Activated CD8-positive, alpha-beta memory T cell treated with anti-CD3 and anti-CD28 coated beads, Interleukin-2, amount 10 ng/mL, durations not matched to agents 7 days and 5 days (primary cell): ENCODE results near the gene ARHGDIB. TPM values are rescaled to one million over a fixed set of nuclear protein-coding genes. Genes with fewer than 3 reads are reported as not detected.

Experiments used
- ATAC-seq: fragments of 150-1000 bp; cut with Tn5 transposase; one replicate; pipeline ENCODE4 v1.10.0; 2021; ENCODE audit warnings: moderate library complexity
- CTCF ChIA-PET: fragments of 350-600 bp; sonication (Branson Sonifier 250); formaldehyde crosslinking; loops from one replicate; lab custom pipeline; 2021; ENCODE audit warnings: antibody characterized with exemption; lab: Charles Lee
- DNase-seq: peaks from one replicate; pipeline ENCODE4 v3.0.0-alpha.2; 2020
- H3K27ac Mint-ChIP-seq: one replicate; pipeline ENCODE4 v1.8.0; 2021; ENCODE audit warnings: mild to moderate bottlenecking, mixed read lengths
- H3K27me3 Mint-ChIP-seq: one replicate; pipeline ENCODE4 v1.8.0; 2021; ENCODE audit warnings: mixed read lengths
- H3K36me3 Mint-ChIP-seq: one replicate; pipeline ENCODE4 v1.8.0; 2021; ENCODE audit warnings: mild to moderate bottlenecking, mixed read lengths
- H3K4me1 Mint-ChIP-seq: one replicate; pipeline ENCODE4 v1.8.0; 2021; ENCODE audit warnings: mixed read lengths
- H3K4me3 Mint-ChIP-seq: one replicate; pipeline ENCODE4 v1.8.0; 2021; ENCODE audit warnings: mild to moderate bottlenecking, moderate library complexity, mixed read lengths
- H3K9me3 Mint-ChIP-seq: one replicate; pipeline ENCODE4 v1.8.0; 2022; ENCODE audit warnings: low read depth, mixed read lengths
- total RNA-seq, 2 experiments: library from RNA; stranded (reverse); gene quantifications; one replicate each; pipeline ENCODE4 v1.2.3, GENCODE V29; 2021

Gene ARHGDIB
- total RNA-seq, 2 experiments from 2014 or later, result 1,208 to 1,284 TPM

- Mint-ChIP-seq H3K27ac (no peak overlapping the region), H3K4me1 (no peaks in the 10 kb centered on the region), H3K27me3 (no peaks in the 10 kb centered on the region), H3K9me3 (no peaks in the 10 kb centered on the region), H3K4me3 (no peak overlapping the region), H3K36me3 (peaks cover 48% of the 10 kb centered on the region)
- CTCF ChIA-PET, result interaction anchor here (1.4 kb wide), 1 partner anchor 64 kb away, joined by 4 read pairs; no protein-coding TSS in a partner anchor
- ATAC-seq (no peak), DNase-seq (no peak)
Measured at GRCh38 chr12:14931791-14932560, 29.4 kb downstream of the ARHGDIB start.

DNA sequence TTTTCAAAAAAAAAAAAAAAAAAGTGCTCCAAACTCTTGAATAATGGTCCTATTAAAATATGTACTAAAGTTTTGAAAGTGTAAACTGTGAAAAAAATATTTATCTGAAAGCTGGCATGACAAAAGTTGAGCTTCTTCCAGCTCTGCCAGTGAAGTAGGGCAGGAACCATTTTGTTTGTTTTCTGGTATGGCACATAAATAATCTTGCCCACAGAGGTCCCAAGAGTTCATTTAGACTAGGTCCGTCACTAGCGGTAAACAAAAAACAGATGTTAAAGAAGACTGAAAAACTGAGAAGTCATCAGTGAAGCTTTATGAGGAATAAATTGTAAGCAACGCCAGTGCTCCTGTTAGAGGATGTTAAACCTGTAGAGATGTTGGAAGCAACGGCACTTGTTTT lies 30.0 kb downstream of the ARHGDIB start:
- H3K9me3 Mint-ChIP-seq, result no peaks in the 10 kb centered on the region
- H3K4me3 Mint-ChIP-seq, result no peak overlapping the region
- no peak overlapping the region for H3K27ac Mint-ChIP-seq
- ATAC-seq (no peak), DNase-seq (no peak)
- no peaks in the 10 kb centered on the region for H3K27me3 Mint-ChIP-seq
- CTCF ChIA-PET, result interaction anchor here (1.4 kb wide), 1 partner anchor 64 kb away, joined by 4 read pairs; no protein-coding TSS in a partner anchor
- peaks cover 43% of the 10 kb centered on the region for H3K36me3 Mint-ChIP-seq
- H3K4me1 Mint-ChIP-seq, result no peaks in the 10 kb centered on the region

- CTCF ChIA-PET, result no interaction called here
- Mint-ChIP-seq H3K36me3 (peaks cover 43% of the 10 kb centered on the region), H3K27me3 (no peaks in the 10 kb centered on the region), H3K27ac (no peak overlapping the region), H3K4me3 (no peak overlapping the region), H3K9me3 (no peaks in the 10 kb centered on the region), H3K4me1 (no peaks in the 10 kb centered on the region)
- no peak for DNase-seq
- no peak for ATAC-seq
Measured at GRCh38 chr12:14930299-14930698, 31.1 kb downstream of the ARHGDIB start.

DNA sequence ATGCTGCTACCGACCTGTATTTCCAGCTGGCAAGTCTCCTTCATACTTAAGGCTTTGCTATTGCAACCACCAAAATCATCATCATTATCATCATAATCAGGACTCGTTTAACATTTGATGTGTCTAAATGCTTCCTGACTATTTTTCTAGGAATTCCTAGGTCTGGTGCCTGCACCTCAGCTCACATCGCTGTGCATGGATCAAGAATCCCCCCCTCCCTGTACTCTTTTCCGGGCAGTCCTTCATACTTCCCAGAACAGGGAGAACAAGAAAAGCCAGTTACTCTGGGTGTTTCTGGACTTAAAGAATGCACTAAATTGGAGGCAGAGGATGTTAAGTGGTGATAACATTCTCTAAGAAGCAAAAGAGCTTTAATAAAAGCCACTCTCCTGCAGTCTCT lies 32.5 kb downstream of the ARHGDIB start:
- no peaks in the 10 kb centered on the region for H3K27me3 Mint-ChIP-seq
- ATAC-seq (no peak), DNase-seq (no peak)
- CTCF ChIA-PET, result no interaction called here
- H3K4me1 Mint-ChIP-seq, result no peaks in the 10 kb centered on the region
- H3K9me3 Mint-ChIP-seq, result no peaks in the 10 kb centered on the region
- H3K4me3 Mint-ChIP-seq, result no peak overlapping the region
- peaks cover 40% of the 10 kb centered on the region for H3K36me3 Mint-ChIP-seq
- no peak overlapping the region for H3K27ac Mint-ChIP-seq

GRCh38 chr12:14927267-14927666 lies 34.1 kb downstream of the ARHGDIB start:
- no peaks in the 10 kb centered on the region for H3K9me3 Mint-ChIP-seq
- ATAC-seq, result no peak
- H3K4me3 Mint-ChIP-seq, result no peak overlapping the region
- peaks cover 36% of the 10 kb centered on the region for H3K36me3 Mint-ChIP-seq
- no peaks in the 10 kb centered on the region for H3K27me3 Mint-ChIP-seq
- CTCF ChIA-PET, result no interaction called here
- DNase-seq, result no peak
- H3K27ac Mint-ChIP-seq, result no peak overlapping the region
- no peaks in the 10 kb centered on the region for H3K4me1 Mint-ChIP-seq

GRCh38 chr12:14924541-14924940 lies 36.9 kb downstream of the ARHGDIB start:
- peaks cover 46% of the 10 kb centered on the region for H3K36me3 Mint-ChIP-seq
- ATAC-seq (no peak), DNase-seq (no peak)
- no peaks in the 10 kb centered on the region for H3K9me3 Mint-ChIP-seq
- CTCF ChIA-PET, result no interaction called here
- no peak overlapping the region for H3K27ac Mint-ChIP-seq
- H3K4me3 Mint-ChIP-seq, result no peak overlapping the region
- no peaks in the 10 kb centered on the region for H3K27me3 Mint-ChIP-seq
- H3K4me1 Mint-ChIP-seq, result peaks cover 18% of the 10 kb centered on the region

- CTCF ChIA-PET, result no interaction called here
- Mint-ChIP-seq H3K9me3 (no peaks in the 10 kb centered on the region), H3K27ac (no peak overlapping the region), H3K36me3 (peaks cover 51% of the 10 kb centered on the region), H3K4me3 (no peak overlapping the region), H3K27me3 (no peaks in the 10 kb centered on the region), H3K4me1 (peaks cover 20% of the 10 kb centered on the region)
- DNase-seq (no peak), ATAC-seq (no peak)
Measured at GRCh38 chr12:14923944-14924343, 37.5 kb downstream of the ARHGDIB start.

DNA sequence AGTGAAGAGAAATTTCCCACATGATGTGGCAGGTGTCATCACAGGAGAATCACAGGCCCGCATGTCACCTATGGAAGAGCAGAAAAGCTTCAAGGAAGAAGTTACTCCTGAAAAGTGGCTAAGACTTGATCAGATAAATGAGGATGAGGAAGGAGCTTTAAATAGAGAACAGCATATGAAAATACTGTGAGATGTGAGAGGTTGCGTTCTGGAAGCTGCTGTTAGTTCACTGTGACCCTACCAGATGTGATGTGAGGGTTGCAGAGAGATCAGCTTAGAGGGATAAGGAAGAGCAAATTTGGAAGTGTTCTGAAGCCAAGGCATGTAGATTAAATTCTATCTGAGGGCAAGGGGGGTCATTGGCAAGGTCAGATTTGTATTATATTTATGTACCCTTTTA lies 40.2 kb downstream of the ARHGDIB start:
- DNase-seq (no peak), ATAC-seq (no peak)
- no peaks in the 10 kb centered on the region for H3K9me3 Mint-ChIP-seq
- no peak overlapping the region for H3K27ac Mint-ChIP-seq
- CTCF ChIA-PET, result interaction anchor here (0.6 to 1.4 kb wide), 4 partner anchors 36 to 74 kb away, joined by 3 to 4 read pairs (median 3); no protein-coding TSS in a partner anchor
- H3K27me3 Mint-ChIP-seq, result no peaks in the 10 kb centered on the region
- no peak overlapping the region for H3K4me3 Mint-ChIP-seq
- peaks cover 62% of the 10 kb centered on the region for H3K36me3 Mint-ChIP-seq
- peaks cover 20% of the 10 kb centered on the region for H3K4me1 Mint-ChIP-seq

GRCh38 chr12:14920475-14921126 lies 40.8 kb downstream of the ARHGDIB start:
- CTCF ChIA-PET, result interaction anchor here (1.1 to 1.4 kb wide), 2 partner anchors 36 to 75 kb away, joined by 3 read pairs; no protein-coding TSS in a partner anchor
- H3K4me3 Mint-ChIP-seq, result no peak overlapping the region

DNA sequence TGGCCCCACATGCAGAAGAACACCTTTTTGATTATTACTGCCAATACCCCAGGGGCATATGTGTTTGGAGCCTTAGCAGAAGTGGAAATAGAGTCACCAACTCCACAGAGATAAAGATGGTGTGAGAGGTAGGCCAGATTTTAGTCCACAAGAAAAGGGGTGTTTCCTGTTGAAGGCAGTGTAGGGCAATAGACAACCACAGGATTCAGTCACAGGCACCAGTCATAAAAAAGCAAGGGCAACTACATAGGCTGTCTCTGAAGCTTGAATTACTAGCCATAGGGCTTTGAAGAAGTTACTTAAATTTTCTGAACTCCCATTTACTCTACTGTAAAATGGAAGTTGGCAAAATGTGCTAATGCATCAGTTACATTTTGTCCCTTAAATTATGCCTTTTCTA lies 41.9 kb downstream of the ARHGDIB start:
- ATAC-seq, result no peak
- Mint-ChIP-seq H3K4me3 (no peak overlapping the region), H3K27me3 (no peaks in the 10 kb centered on the region), H3K4me1 (peaks cover 20% of the 10 kb centered on the region), H3K9me3 (no peaks in the 10 kb centered on the region), H3K36me3 (peaks cover 75% of the 10 kb centered on the region), H3K27ac (no peak overlapping the region)
- CTCF ChIA-PET, result interaction anchor here (0.6 kb wide), 1 partner anchor 36 kb away, joined by 3 read pairs; no protein-coding TSS in a partner anchor
- no peak for DNase-seq

More at GRCh38 chr12:14920475-14921126, 40.8 kb downstream of the ARHGDIB start:
- no peak for DNase-seq
- ATAC-seq, result peak; percentile 72
- Mint-ChIP-seq H3K27me3 (no peaks in the 10 kb centered on the region), H3K27ac (peak overlapping the region; percentile 35), H3K36me3 (peaks cover 66% of the 10 kb centered on the region), H3K9me3 (no peaks in the 10 kb centered on the region), H3K4me1 (peaks cover 20% of the 10 kb centered on the region)

DNA sequence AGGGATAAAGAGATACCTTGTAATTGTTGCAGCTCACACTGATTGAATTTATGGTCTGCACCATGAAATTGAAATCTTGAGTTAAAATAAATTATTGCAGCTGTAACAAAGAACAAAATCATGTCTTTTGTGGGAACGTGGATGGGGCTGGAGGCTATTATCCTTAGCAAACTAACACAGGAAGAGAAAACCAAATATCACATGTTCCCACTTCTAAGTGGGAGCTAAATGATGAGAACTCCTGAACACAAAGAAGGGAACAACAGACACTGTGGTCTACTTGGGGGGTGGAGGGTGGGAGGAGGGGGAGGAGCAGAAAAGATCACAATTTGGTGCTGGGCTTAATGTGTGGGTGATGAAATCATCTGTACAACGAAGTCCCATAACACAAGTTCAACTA lies 45.7 kb downstream of the ARHGDIB start:
- DNase-seq (no peak), ATAC-seq (no peak)
- Mint-ChIP-seq H3K36me3 (peaks cover 84% of the 10 kb centered on the region), H3K27ac (no peak overlapping the region), H3K9me3 (no peaks in the 10 kb centered on the region), H3K27me3 (no peaks in the 10 kb centered on the region), H3K4me3 (no peak overlapping the region), H3K4me1 (peaks cover 22% of the 10 kb centered on the region)
- CTCF ChIA-PET, result no interaction called here

DNA sequence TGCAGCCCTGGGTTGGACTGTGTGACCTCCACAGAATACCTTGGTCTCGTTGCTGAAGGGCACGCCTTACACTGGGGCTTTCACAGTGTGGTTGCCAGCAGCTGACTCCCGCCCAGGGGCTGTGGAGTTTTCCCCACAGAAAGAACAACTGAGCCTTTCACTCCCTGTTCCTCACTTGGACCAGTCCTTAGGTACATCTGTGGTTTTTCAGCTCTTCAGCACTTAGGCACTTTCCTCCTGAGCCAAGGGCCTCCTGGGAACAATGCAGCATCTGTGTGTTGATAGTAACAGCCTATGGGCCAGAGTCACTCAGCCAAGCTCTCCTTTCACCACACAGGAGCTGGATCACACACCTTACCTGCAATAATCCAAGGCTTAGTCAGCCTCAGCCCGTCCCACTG lies 48.0 kb downstream of the ARHGDIB start:
- ATAC-seq (no peak), DNase-seq (no peak)
- Mint-ChIP-seq H3K27ac (no peak overlapping the region), H3K9me3 (peaks cover 2% of the 10 kb centered on the region), H3K4me1 (peaks cover 23% of the 10 kb centered on the region), H3K36me3 (peaks cover 78% of the 10 kb centered on the region), H3K4me3 (no peak overlapping the region), H3K27me3 (no peaks in the 10 kb centered on the region)
- CTCF ChIA-PET, result interaction anchor here (1.3 kb wide), 1 partner anchor 24 kb away, joined by 3 read pairs; no protein-coding TSS in a partner anchor

DNA sequence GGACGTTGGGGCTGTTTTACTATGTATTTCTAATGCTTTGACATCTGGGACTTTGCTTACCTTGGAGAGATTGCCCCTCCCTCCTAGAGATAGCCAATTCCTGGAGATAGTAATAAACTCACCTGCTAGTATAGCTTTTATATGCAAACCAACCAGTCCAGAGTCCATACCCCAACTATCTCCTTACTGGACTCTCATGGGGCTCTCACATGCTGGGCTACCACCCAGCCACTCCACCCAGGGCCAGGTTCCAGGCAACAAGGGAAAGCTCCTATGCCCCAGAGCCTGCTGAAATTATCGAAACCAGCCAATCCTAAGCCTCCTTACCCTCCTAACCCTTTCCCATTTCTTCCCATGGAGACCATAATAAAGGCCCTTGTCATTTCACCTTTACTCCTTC lies 50.3 kb downstream of the ARHGDIB start:
- H3K27me3 Mint-ChIP-seq, result no peaks in the 10 kb centered on the region
- no peak for ATAC-seq
- H3K27ac Mint-ChIP-seq, result no peak overlapping the region
- H3K36me3 Mint-ChIP-seq, result peaks cover 72% of the 10 kb centered on the region
- DNase-seq, result no peak
- H3K4me1 Mint-ChIP-seq, result peaks cover 29% of the 10 kb centered on the region
- no peak overlapping the region for H3K4me3 Mint-ChIP-seq
- CTCF ChIA-PET, result no interaction called here
- peaks cover 2% of the 10 kb centered on the region for H3K9me3 Mint-ChIP-seq
